Nephron progenitor cell (in vitro differentiated cells): ENCODE data around the gene BTBD2.
A peak's percentile ranks its signal among the peaks of the same experiment; 100 is the strongest.

Experiments
- DNase-seq: peaks from one replicate; pipeline ENCODE4 v3.0.0; 2021
- H3K27ac Mint-ChIP-seq: 2 replicates; pipeline ENCODE4 v1.8.0; 2021; ENCODE audit warnings: mild to moderate bottlenecking, moderate library complexity, mixed read lengths
- H3K27me3 Mint-ChIP-seq: 2 replicates; pipeline ENCODE4 v1.8.0; 2021; ENCODE audit warnings: mild to moderate bottlenecking, low read depth, mixed read lengths; ENCODE audit not compliant: poor library complexity
- H3K36me3 Mint-ChIP-seq: 2 replicates; pipeline ENCODE4 v1.8.0; 2021; ENCODE audit warnings: low read depth, mixed read lengths
- H3K4me1 Mint-ChIP-seq: 2 replicates; pipeline ENCODE4 v1.8.0; 2021; ENCODE audit warnings: mixed read lengths
- H3K4me3 Mint-ChIP-seq: 2 replicates; pipeline ENCODE4 v1.8.0; 2021; ENCODE audit warnings: mild to moderate bottlenecking, moderate library complexity, mixed read lengths
- H3K9me3 Mint-ChIP-seq: 2 replicates; pipeline ENCODE4 v1.8.0; 2021; ENCODE audit warnings: mild to moderate bottlenecking, moderate library complexity, mixed read lengths
- CTCF ChIP-seq: fragments of 200-600 bp; sonication (generic); IDR thresholded peaks from 2 replicates; pipeline ENCODE4 v1.5.0; 2021; ENCODE audit warnings: antibody characterized with exemption

BTBD2 gene

GRCh38 chr19:1999856-2000515 is 15.5 kb downstream of the BTBD2 start:
- Mint-ChIP-seq H3K27ac (no peak overlapping the region), H3K36me3 (peaks cover 75% of the 10 kb centered on the region), H3K9me3 (peaks cover 18% of the 10 kb centered on the region)

GRCh38 chr19:1998712-1999708 is 16.5 kb downstream of the BTBD2 start:
- H3K4me3 Mint-ChIP-seq = no peak overlapping the region
- no peaks in the 10 kb centered on the region for H3K27me3 Mint-ChIP-seq
- no peak overlapping the region for H3K27ac Mint-ChIP-seq
- peaks cover 82% of the 10 kb centered on the region for H3K36me3 Mint-ChIP-seq
- TF ChIP-seq CTCF = no peak
- peaks cover 25% of the 10 kb centered on the region for H3K9me3 Mint-ChIP-seq
- DNase-seq = no peak
- no peaks in the 10 kb centered on the region for H3K4me1 Mint-ChIP-seq

More at GRCh38 chr19:1999856-2000515, 15.5 kb downstream of the BTBD2 start:
- no peak for TF ChIP-seq CTCF
- Mint-ChIP-seq H3K4me3 (no peak overlapping the region), H3K4me1 (no peaks in the 10 kb centered on the region), H3K27me3 (no peaks in the 10 kb centered on the region)
- DNase-seq = no peak

GRCh38 chr19:1997353-1998233 is 17.9 kb downstream of the BTBD2 start:
- no peaks in the 10 kb centered on the region for H3K27me3 Mint-ChIP-seq
- TF ChIP-seq CTCF = no peak
- no peak overlapping the region for H3K27ac Mint-ChIP-seq
- no peak overlapping the region for H3K4me3 Mint-ChIP-seq
- H3K9me3 Mint-ChIP-seq = peaks cover 25% of the 10 kb centered on the region
- no peak for DNase-seq
- H3K4me1 Mint-ChIP-seq = no peaks in the 10 kb centered on the region
- H3K36me3 Mint-ChIP-seq = peaks cover 78% of the 10 kb centered on the region

- Mint-ChIP-seq H3K27ac (no peak overlapping the region), H3K4me1 (no peaks in the 10 kb centered on the region), H3K9me3 (peaks cover 21% of the 10 kb centered on the region), H3K4me3 (no peak overlapping the region), H3K36me3 (peaks cover 59% of the 10 kb centered on the region), H3K27me3 (no peaks in the 10 kb centered on the region)
- no peak for TF ChIP-seq CTCF
- no peak for DNase-seq
These were observed 22.7 kb downstream of the BTBD2 start for GRCh38 chr19:1992759-1993260.

GRCh38 chr19:1991018-1991913 is 24.2 kb downstream of the BTBD2 start:
- H3K4me1 Mint-ChIP-seq = no peaks in the 10 kb centered on the region
- H3K27ac Mint-ChIP-seq = peak overlapping the region; percentile 32
- peaks cover 12% of the 10 kb centered on the region for H3K9me3 Mint-ChIP-seq
- H3K4me3 Mint-ChIP-seq = no peak overlapping the region
- peaks cover 43% of the 10 kb centered on the region for H3K36me3 Mint-ChIP-seq
- no peak for DNase-seq
- TF ChIP-seq CTCF = no peak
- no peaks in the 10 kb centered on the region for H3K27me3 Mint-ChIP-seq
